GM23338 (cell line): ENCODE results near the gene FOXP1. TPM values are rescaled to one million over a fixed set of nuclear protein-coding genes. Genes with fewer than 3 reads are reported as not detected.

Experiments
- ATAC-seq: fragments of 200-7000 bp; cut with Tn5 transposase; 3 replicates; pipeline ENCODE4 v1.9.1; 2020
- DNase-seq: peaks from one replicate; pipeline ENCODE4 v3.0.0-alpha.2; 2015; ENCODE audit warnings: low spot score
- H2AFZ ChIP-seq: fragments of 200-600 bp; sonication (generic); 2 replicates; pipeline ENCODE4 v1.8.0; 2016; ENCODE audit warnings: antibody characterized with exemption, mild to moderate bottlenecking, moderate library complexity
- H3F3A ChIP-seq: fragments of 200-600 bp; sonication (generic); replicated peaks from 2 replicates; pipeline ENCODE4 v1.8.0; 2017; ENCODE audit warnings: antibody characterized with exemption, mixed run types, low read depth
- H3K27ac ChIP-seq: fragments of 200-600 bp; sonication (generic); 2 replicates; pipeline ENCODE4 v1.6.1; 2016; ENCODE audit warnings: low read depth
- H3K27me3 ChIP-seq: fragments of 200-600 bp; sonication (generic); 2 replicates; pipeline ENCODE4 v1.8.0; 2016; ENCODE audit warnings: mild to moderate bottlenecking, mixed run types, moderate library complexity; ENCODE audit not compliant: insufficient read depth
- H3K36me3 ChIP-seq: fragments of 200-600 bp; sonication (generic); 2 replicates; pipeline ENCODE4 v1.8.0; 2016; ENCODE audit warnings: mild to moderate bottlenecking; ENCODE audit not compliant: insufficient read depth
- H3K4me1 ChIP-seq: fragments of 200-600 bp; sonication (generic); 2 replicates; pipeline ENCODE4 v1.8.0; 2016; ENCODE audit warnings: mild to moderate bottlenecking, moderate library complexity; ENCODE audit not compliant: insufficient read depth
- H3K4me2 ChIP-seq: fragments of 200-600 bp; sonication (generic); 2 replicates; pipeline ENCODE4 v1.7.1; 2017; ENCODE audit warnings: mixed run types
- H3K4me3 ChIP-seq: fragments of 200-600 bp; sonication (generic); 2 replicates; pipeline ENCODE4 v1.6.1; 2016; ENCODE audit warnings: mixed run types
- H3K79me2 ChIP-seq: fragments of 200-600 bp; sonication (generic); replicated peaks from 2 replicates; pipeline ENCODE4 v1.8.0; 2017; ENCODE audit warnings: mild to moderate bottlenecking; ENCODE audit not compliant: insufficient read depth
- H3K9me2 ChIP-seq: fragments of 200-600 bp; sonication (generic); 2 replicates; pipeline ENCODE4 v1.8.0; 2017; ENCODE audit not compliant: insufficient read depth
- H4K20me1 ChIP-seq: fragments of 200-600 bp; sonication (generic); replicated peaks from 2 replicates; pipeline ENCODE4 v1.8.0; 2017; ENCODE audit warnings: mild to moderate bottlenecking; ENCODE audit not compliant: insufficient read depth
- H3K27ac Mint-ChIP-seq: 2 replicates; pipeline ENCODE4 v1.8.0; 2020; ENCODE audit warnings: inconsistent platforms, mild to moderate bottlenecking, moderate library complexity, mixed read lengths
- H3K27me3 Mint-ChIP-seq: 3 replicates; pipeline ENCODE4 v1.8.0; 2022; ENCODE audit warnings: low read depth, mild to moderate bottlenecking, moderate library complexity, mixed read lengths, inconsistent platforms; ENCODE audit not compliant: insufficient read depth, poor library complexity
- H3K36me3 Mint-ChIP-seq: 3 replicates; pipeline ENCODE4 v1.8.0; 2021; ENCODE audit warnings: low read depth, mild to moderate bottlenecking, inconsistent platforms, moderate library complexity, mixed read lengths
- H3K4me1 Mint-ChIP-seq: 3 replicates; pipeline ENCODE4 v1.8.0; 2020; ENCODE audit warnings: mild to moderate bottlenecking, inconsistent platforms, mixed read lengths
- H3K4me3 Mint-ChIP-seq: 3 replicates; pipeline ENCODE4 v1.8.0; 2021; ENCODE audit warnings: moderate library complexity, mild to moderate bottlenecking, inconsistent platforms, mixed read lengths
- H3K9me3 Mint-ChIP-seq: 3 replicates; pipeline ENCODE4 v1.8.0; 2020; ENCODE audit warnings: moderate library complexity, mild to moderate bottlenecking, inconsistent platforms, mixed read lengths
- CREB1 ChIP-seq: fragments of 250-450 bp; sonication (Bioruptor Pico); IDR thresholded peaks from 2 replicates; pipeline ENCODE4 v1.5.0; 2020; ENCODE audit warnings: low read depth, mild to moderate bottlenecking, moderate library complexity
- ETS1 ChIP-seq: IDR thresholded peaks from 2 replicates; pipeline ENCODE4 v1.6.1; 2016; ENCODE audit warnings: antibody characterized with exemption
- EZH2 ChIP-seq: fragments of 200-600 bp; sonication (generic); IDR thresholded peaks from one replicate; pipeline ENCODE4 v1.8.0; 2017; ENCODE audit warnings: antibody characterized with exemption, mild to moderate bottlenecking, low read depth; ENCODE audit not compliant: unreplicated experiment
- EZH2phosphoT487 ChIP-seq: fragments of 200-600 bp; sonication (generic); IDR thresholded peaks from one replicate; pipeline ENCODE4 v1.8.1; 2018; ENCODE audit warnings: antibody characterized with exemption; ENCODE audit not compliant: unreplicated experiment
- JUNB ChIP-seq: IDR thresholded peaks from one replicate; pipeline ENCODE4 v1.6.1; 2016; ENCODE audit warnings: antibody characterized with exemption; ENCODE audit not compliant: unreplicated experiment
- NANOG ChIP-seq: IDR thresholded peaks from 2 replicates; pipeline ENCODE4 v1.6.1; 2016; ENCODE audit warnings: antibody characterized with exemption, borderline replicate concordance
- POLR2AphosphoS5 ChIP-seq: IDR thresholded peaks from 2 replicates; pipeline ENCODE4 v1.6.1; 2016; ENCODE audit warnings: antibody characterized with exemption, low read depth
- REST ChIP-seq: IDR thresholded peaks from one replicate; pipeline ENCODE4 v1.6.1; 2018; ENCODE audit warnings: antibody characterized with exemption; ENCODE audit not compliant: unreplicated experiment
- STAT1 ChIP-seq: IDR thresholded peaks from one replicate; pipeline ENCODE4 v1.6.1; 2016; ENCODE audit warnings: antibody characterized with exemption; ENCODE audit not compliant: unreplicated experiment
- ZNF114 ChIP-seq: fragments of 250-450 bp; sonication (Bioruptor Pico); IDR thresholded peaks from 2 replicates; pipeline ENCODE4 v1.5.0; 2020; ENCODE audit warnings: mild to moderate bottlenecking, moderate library complexity
- ZNF331 ChIP-seq: fragments of 250-450 bp; sonication (Bioruptor Pico); IDR thresholded peaks from 2 replicates; pipeline ENCODE4 v1.5.0; 2020; ENCODE audit warnings: low read depth, mild to moderate bottlenecking, moderate library complexity
- polyA plus RNA-seq: library from polyadenylated mRNA; unstranded; fragments of >200 nt; fragmentation: Nextera tagmentation; extraction: Ambion mirVana; gene quantifications from 2 replicates; pipeline ENCODE4 v1.2.1, GENCODE V29; 2016
- total RNA-seq: library from RNA; depleted of rRNA; stranded (reverse); fragments of >200 nt; shearing (Covaris generic); gene quantifications from 2 replicates; pipeline ENCODE4 v1.2.3, GENCODE V29; 2014
- TF ChIP-seq, protein P1 (sequence below), 2 experiments: fragments of 200-600 bp in 1 of 2; sonication (generic) in 1 of 2; conservative IDR thresholded peaks; 2 replicates each; pipeline versions ENCODE4 v1.5.1 to v1.6.1; 2016 to 2017; ENCODE audit warnings: antibody characterized with exemption in 2 of 2, low read depth in 2 of 2, mild to moderate bottlenecking in 2 of 2, moderate library complexity in 1 of 2
- TF ChIP-seq, protein P2 (sequence below): fragments of 250-450 bp; sonication (Bioruptor Pico); IDR thresholded peaks from 2 replicates; pipeline ENCODE4 v1.5.0; 2020; ENCODE audit warnings: mild to moderate bottlenecking, moderate library complexity

Gene FOXP1
- total and polyA plus RNA-seq, 2 experiments from 2014 or later, result 32.9 to 35.5 TPM

- H4K20me1 ChIP-seq, result no peaks in the 10 kb centered on the region
- H3K27ac ChIP-seq, result no peak overlapping the region
- no peaks in the 10 kb centered on the region for H3F3A ChIP-seq
- H3K27me3 Mint-ChIP-seq, result peaks cover 2% of the 10 kb centered on the region
- peaks cover 20% of the 10 kb centered on the region for H3K4me1 Mint-ChIP-seq
- peaks cover 8% of the 10 kb centered on the region; the same call in 1 of the 2 replicates for H3K9me2 ChIP-seq
- no peaks in the 10 kb centered on the region for H3K9me3 Mint-ChIP-seq
- H3K36me3 Mint-ChIP-seq, result no peaks in the 10 kb centered on the region
- no peak for TF ChIP-seq EZH2phosphoT487
- TF ChIP-seq ETS1, result no peak
- TF ChIP-seq CREB1, result no peak
- TF ChIP-seq, protein P1, sequence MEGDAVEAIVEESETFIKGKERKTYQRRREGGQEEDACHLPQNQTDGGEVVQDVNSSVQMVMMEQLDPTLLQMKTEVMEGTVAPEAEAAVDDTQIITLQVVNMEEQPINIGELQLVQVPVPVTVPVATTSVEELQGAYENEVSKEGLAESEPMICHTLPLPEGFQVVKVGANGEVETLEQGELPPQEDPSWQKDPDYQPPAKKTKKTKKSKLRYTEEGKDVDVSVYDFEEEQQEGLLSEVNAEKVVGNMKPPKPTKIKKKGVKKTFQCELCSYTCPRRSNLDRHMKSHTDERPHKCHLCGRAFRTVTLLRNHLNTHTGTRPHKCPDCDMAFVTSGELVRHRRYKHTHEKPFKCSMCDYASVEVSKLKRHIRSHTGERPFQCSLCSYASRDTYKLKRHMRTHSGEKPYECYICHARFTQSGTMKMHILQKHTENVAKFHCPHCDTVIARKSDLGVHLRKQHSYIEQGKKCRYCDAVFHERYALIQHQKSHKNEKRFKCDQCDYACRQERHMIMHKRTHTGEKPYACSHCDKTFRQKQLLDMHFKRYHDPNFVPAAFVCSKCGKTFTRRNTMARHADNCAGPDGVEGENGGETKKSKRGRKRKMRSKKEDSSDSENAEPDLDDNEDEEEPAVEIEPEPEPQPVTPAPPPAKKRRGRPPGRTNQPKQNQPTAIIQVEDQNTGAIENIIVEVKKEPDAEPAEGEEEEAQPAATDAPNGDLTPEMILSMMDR (conservative IDR thresholded peaks at IDR 0.05; ENCODE audit: low read depth in 2 of 2), result no peak
- TF ChIP-seq JUNB, result no peak
- TF ChIP-seq ZNF331, result no peak
- TF ChIP-seq, protein P2, sequence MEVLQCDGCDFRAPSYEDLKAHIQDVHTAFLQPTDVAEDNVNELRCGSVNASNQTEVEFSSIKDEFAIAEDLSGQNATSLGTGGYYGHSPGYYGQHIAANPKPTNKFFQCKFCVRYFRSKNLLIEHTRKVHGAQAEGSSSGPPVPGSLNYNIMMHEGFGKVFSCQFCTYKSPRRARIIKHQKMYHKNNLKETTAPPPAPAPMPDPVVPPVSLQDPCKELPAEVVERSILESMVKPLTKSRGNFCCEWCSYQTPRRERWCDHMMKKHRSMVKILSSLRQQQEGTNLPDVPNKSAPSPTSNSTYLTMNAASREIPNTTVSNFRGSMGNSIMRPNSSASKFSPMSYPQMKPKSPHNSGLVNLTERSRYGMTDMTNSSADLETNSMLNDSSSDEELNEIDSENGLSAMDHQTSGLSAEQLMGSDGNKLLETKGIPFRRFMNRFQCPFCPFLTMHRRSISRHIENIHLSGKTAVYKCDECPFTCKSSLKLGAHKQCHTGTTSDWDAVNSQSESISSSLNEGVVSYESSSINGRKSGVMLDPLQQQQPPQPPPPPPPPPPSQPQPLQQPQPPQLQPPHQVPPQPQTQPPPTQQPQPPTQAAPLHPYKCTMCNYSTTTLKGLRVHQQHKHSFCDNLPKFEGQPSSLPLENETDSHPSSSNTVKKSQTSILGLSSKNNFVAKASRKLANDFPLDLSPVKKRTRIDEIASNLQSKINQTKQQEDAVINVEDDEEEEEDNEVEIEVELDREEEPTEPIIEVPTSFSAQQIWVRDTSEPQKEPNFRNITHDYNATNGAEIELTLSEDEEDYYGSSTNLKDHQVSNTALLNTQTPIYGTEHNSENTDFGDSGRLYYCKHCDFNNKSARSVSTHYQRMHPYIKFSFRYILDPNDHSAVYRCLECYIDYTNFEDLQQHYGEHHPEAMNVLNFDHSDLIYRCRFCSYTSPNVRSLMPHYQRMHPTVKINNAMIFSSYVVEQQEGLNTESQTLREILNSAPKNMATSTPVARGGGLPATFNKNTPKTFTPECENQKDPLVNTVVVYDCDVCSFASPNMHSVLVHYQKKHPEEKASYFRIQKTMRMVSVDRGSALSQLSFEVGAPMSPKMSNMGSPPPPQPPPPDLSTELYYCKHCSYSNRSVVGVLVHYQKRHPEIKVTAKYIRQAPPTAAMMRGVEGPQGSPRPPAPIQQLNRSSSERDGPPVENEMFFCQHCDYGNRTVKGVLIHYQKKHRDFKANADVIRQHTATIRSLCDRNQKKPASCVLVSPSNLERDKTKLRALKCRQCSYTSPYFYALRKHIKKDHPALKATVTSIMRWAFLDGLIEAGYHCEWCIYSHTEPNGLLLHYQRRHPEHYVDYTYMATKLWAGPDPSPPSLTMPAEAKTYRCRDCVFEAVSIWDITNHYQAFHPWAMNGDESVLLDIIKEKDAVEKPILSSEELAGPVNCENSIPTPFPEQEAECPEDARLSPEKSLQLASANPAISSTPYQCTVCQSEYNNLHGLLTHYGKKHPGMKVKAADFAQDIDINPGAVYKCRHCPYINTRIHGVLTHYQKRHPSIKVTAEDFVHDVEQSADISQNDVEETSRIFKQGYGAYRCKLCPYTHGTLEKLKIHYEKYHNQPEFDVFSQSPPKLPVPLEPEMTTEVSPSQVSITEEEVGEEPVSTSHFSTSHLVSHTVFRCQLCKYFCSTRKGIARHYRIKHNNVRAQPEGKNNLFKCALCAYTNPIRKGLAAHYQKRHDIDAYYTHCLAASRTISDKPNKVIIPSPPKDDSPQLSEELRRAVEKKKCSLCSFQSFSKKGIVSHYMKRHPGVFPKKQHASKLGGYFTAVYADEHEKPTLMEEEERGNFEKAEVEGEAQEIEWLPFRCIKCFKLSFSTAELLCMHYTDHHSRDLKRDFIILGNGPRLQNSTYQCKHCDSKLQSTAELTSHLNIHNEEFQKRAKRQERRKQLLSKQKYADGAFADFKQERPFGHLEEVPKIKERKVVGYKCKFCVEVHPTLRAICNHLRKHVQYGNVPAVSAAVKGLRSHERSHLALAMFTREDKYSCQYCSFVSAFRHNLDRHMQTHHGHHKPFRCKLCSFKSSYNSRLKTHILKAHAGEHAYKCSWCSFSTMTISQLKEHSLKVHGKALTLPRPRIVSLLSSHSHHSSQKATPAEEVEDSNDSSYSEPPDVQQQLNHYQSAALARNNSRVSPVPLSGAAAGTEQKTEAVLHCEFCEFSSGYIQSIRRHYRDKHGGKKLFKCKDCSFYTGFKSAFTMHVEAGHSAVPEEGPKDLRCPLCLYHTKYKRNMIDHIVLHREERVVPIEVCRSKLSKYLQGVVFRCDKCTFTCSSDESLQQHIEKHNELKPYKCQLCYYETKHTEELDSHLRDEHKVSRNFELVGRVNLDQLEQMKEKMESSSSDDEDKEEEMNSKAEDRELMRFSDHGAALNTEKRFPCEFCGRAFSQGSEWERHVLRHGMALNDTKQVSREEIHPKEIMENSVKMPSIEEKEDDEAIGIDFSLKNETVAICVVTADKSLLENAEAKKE (CRISPR knock-in tag), result no peak
- TF ChIP-seq POLR2AphosphoS5, result no peak
- no peak for TF ChIP-seq REST
- no peak for TF ChIP-seq STAT1
- no peak for TF ChIP-seq EZH2
- no peak for TF ChIP-seq ZNF114 (CRISPR knock-in tag)
- TF ChIP-seq NANOG, result no peak
- no peak overlapping the region for H3K4me3 Mint-ChIP-seq
- H3K27me3 ChIP-seq, result no peaks in the 10 kb centered on the region
- H3K4me3 ChIP-seq, result no peak overlapping the region
- H2AFZ ChIP-seq, result no peak overlapping the region
- no peak for DNase-seq
- ATAC-seq, result peak; percentile 41; the same call in 2 of the 3 replicates
- H3K4me2 ChIP-seq, result no peak overlapping the region
- peaks cover 16% of the 10 kb centered on the region for H3K4me1 ChIP-seq
- H3K27ac Mint-ChIP-seq, result no peak overlapping the region
- H3K36me3 ChIP-seq, result no peaks in the 10 kb centered on the region
- no peaks in the 10 kb centered on the region for H3K79me2 ChIP-seq
Observed at GRCh38 chr3:71505767-71506350, 77.7 kb downstream of the FOXP1 start.
